HepG2 (cell line): ENCODE results near the gene ZCCHC3. TPM values are rescaled to one million over a fixed set of nuclear protein-coding genes. Genes with fewer than 3 reads are reported as not detected.

Experiments used
- CAMTA2 ChIP-seq: sonication (generic); formaldehyde crosslinking; IDR thresholded peaks from 2 replicates; pipeline ENCODE4 v1.4.0; 2020; ENCODE audit warnings: mild to moderate bottlenecking, missing genetic modification reagents, borderline replicate concordance
- EP300 ChIP-seq, 3 experiments: sonication (generic) in 1 of 3; formaldehyde crosslinking in 1 of 3; IDR thresholded peaks; 2 replicates each; pipeline versions ENCODE4 v1.5.1 to v1.6.1; 2011 to 2020; ENCODE audit warnings: low read depth in 2 of 3, low read length in 2 of 3, borderline replicate concordance in 1 of 3, improper control_type of control experiment in 1 of 3, mild to moderate bottlenecking in 1 of 3, missing genetic modification reagents in 1 of 3, moderate library complexity in 1 of 3
- ESRRA ChIP-seq: sonication (generic); formaldehyde crosslinking; IDR thresholded peaks from 2 replicates; pipeline ENCODE4 v1.5.1; 2020; ENCODE audit warnings: mild to moderate bottlenecking, low read depth, missing genetic modification reagents
- FOXC1 ChIP-seq: sonication (generic); formaldehyde crosslinking; IDR thresholded peaks from 2 replicates; pipeline ENCODE4 v1.8.0; 2022; ENCODE audit warnings: mild to moderate bottlenecking, missing genetic modification reagents, borderline replicate concordance
- GABPA ChIP-seq, 2 experiments: IDR thresholded peaks; 2 replicates each; pipeline ENCODE4 v1.6.1; 2011 to 2016; ENCODE audit warnings: low read depth in 2 of 2, low read length in 1 of 2, missing biosample characterization in 1 of 2, missing genetic modification characterization in 1 of 2
- GATAD2A ChIP-seq: IDR thresholded peaks from 2 replicates; pipeline ENCODE4 v1.6.1; 2016
- GRHL1 ChIP-seq: sonication (generic); formaldehyde crosslinking; conservative IDR thresholded peaks from 2 replicates; pipeline ENCODE4 v1.8.0; 2022; ENCODE audit warnings: missing genetic modification reagents
- KAT8 ChIP-seq: IDR thresholded peaks from 2 replicates; pipeline ENCODE4 v1.6.1; 2016; ENCODE audit warnings: missing genetic modification reagents, missing compliant biosample characterization
- POLR2G ChIP-seq: fragments of 200-400 bp; formaldehyde crosslinking; IDR thresholded peaks from 2 replicates; pipeline ENCODE4 v1.6.1; 2018; ENCODE audit warnings: mild to moderate bottlenecking, low read depth, low read length, moderate library complexity
- SMAD9 ChIP-seq: sonication (generic); formaldehyde crosslinking; IDR thresholded peaks from 2 replicates; pipeline ENCODE4 v1.5.1; 2020; ENCODE audit warnings: mild to moderate bottlenecking, missing genetic modification reagents
- SP5 ChIP-seq: IDR thresholded peaks from 2 replicates; pipeline ENCODE4 v1.6.1; 2016; ENCODE audit warnings: low read depth, borderline replicate concordance
- TFE3 ChIP-seq: IDR thresholded peaks from 2 replicates; pipeline ENCODE4 v1.6.1; 2016
- TMF1 ChIP-seq: sonication (generic); formaldehyde crosslinking; IDR thresholded peaks from 2 replicates; pipeline ENCODE4 v1.8.1; 2022; ENCODE audit warnings: low read depth, missing genetic modification reagents
- ZBTB43 ChIP-seq: sonication (generic); formaldehyde crosslinking; conservative IDR thresholded peaks from 2 replicates; pipeline ENCODE4 v1.4.0; 2020; ENCODE audit warnings: missing genetic modification reagents
- ZNF619 ChIP-seq: sonication (generic); formaldehyde crosslinking; IDR thresholded peaks from 2 replicates; pipeline ENCODE4 v1.4.0; 2020; ENCODE audit warnings: mild to moderate bottlenecking, missing genetic modification reagents
- ZNF747 ChIP-seq: sonication (generic); formaldehyde crosslinking; IDR thresholded peaks from 2 replicates; pipeline ENCODE4 v1.8.1; 2023; ENCODE audit warnings: missing genetic modification reagents, mild to moderate bottlenecking, borderline replicate concordance
- polyA plus RNA-seq, 8 experiments: library from polyadenylated mRNA; depleted of rRNA in 3 of 8; stranded (reverse) in 7 of 8; unstranded in 1 of 8; fragments of >200 nt; fragmentation: Illumina TruSeq in 4 of 8; extraction: Trizol in 4 of 8; gene quantifications; 2 replicates each; pipeline versions ENCODE4 v1.2.1 to v1.2.3, GENCODE V29; 2011 to 2016; ENCODE audit warnings: low read depth in 4 of 8, missing spikeins in 1 of 8, mixed read lengths in 1 of 8; ENCODE audit not compliant: insufficient read depth in 1 of 8
- total RNA-seq, 5 experiments: library from RNA; depleted of rRNA; stranded (reverse); fragments of >200 nt; fragmentation: Illumina TruSeq; extraction: Trizol; gene quantifications; 2 replicates each; pipeline ENCODE4 v1.2.3, GENCODE V29; 2016; ENCODE audit warnings: low read depth in 1 of 5
- TF ChIP-seq, protein P1 (sequence below): sonication (generic); formaldehyde crosslinking; IDR thresholded peaks from 2 replicates; pipeline ENCODE4 v1.5.0; 2020; ENCODE audit warnings: mild to moderate bottlenecking, missing genetic modification reagents
- TF ChIP-seq, protein P2 (sequence below): sonication (generic); formaldehyde crosslinking; conservative IDR thresholded peaks from 2 replicates; pipeline ENCODE4 v1.8.0; 2022; ENCODE audit warnings: mild to moderate bottlenecking, moderate library complexity, missing genetic modification reagents

ZCCHC3 gene
- total and polyA plus RNA-seq, 2 of the 13 experiments (the other 11 are each of a cell fraction or from before 2014, with no cell fraction given), result 46.6 to 63.0 TPM

DNA sequence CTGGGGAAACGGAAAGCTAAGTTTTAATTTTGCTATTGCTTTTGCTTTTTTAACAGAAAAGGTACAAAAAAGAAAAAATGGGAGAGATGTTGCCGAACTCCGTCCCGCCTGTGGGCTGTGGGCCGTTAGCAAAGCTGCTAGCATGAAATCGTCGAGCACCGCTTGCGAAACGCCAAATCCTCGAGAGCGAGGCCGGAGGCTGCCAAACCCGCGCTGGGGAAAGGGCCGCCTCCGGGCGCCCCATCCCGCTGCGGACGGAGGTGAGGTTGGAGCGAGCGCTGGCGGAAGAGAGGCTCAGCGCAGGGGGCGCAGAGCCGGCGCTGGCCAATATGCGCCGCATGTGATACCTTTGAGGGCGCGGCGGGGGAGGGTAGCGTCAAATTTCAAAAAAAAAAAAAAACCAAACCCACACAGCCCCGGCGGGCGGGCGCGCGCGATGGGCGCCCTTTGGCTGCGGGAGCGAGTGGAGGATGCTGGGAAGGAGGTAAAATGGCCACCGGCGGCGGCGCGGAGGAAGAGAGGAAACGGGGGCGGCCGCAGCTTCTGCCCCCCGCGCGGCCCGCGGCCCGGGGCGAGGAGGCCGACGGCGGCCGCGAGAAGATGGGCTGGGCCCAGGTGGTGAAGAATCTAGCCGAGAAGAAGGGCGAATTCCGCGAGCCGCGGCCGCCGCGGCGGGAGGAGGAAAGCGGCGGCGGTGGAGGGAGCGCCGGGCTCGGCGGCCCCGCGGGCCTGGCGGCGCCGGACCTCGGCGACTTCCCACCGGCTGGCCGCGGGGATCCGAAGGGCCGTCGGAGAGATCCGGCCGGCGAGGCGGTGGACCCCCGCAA, at the start of gene ZCCHC3 (continued):
- TF ChIP-seq GATAD2A (CRISPR knock-in tag) (peak; percentile 93), GRHL1 (CRISPR knock-in tag) (no peak), ZNF747 (CRISPR knock-in tag) (peak; percentile 100), FOXC1 (peak; percentile 97; the same call in 1 of the 2 replicates), ESRRA (CRISPR knock-in tag) (peak; percentile 77), SP5 (CRISPR knock-in tag) (peak; percentile 82), TFE3 (CRISPR knock-in tag) (peak; percentile 98), SMAD9 (CRISPR knock-in tag) (peak; percentile 84; the same call in 1 of the 2 replicates), KAT8 (CRISPR knock-in tag) (peak; percentile 96), ZNF619 (CRISPR knock-in tag) (peak; percentile 97), EP300 (IDR thresholded peaks at IDR 0.05; ENCODE audit: low read depth in 2 of 2, low read length in 2 of 2) (peak; percentile 75 to 92), EP300 (CRISPR knock-in tag; IDR thresholded peaks at IDR 0.05; ENCODE audit: borderline replicate concordance) (peak; percentile 85), TMF1 (CRISPR knock-in tag) (peak; percentile 95), CAMTA2 (CRISPR knock-in tag) (peak; percentile 88; the same call in 1 of the 2 replicates), ZBTB43 (CRISPR knock-in tag) (peak; percentile 96), POLR2G (peak; percentile 98), GABPA (IDR thresholded peaks at IDR 0.05; ENCODE audit: low read depth, low read length) (peak; percentile 31), GABPA (CRISPR knock-in tag; IDR thresholded peaks at IDR 0.05; ENCODE audit: low read depth) (peak; percentile 77)
- TF ChIP-seq, protein P1, sequence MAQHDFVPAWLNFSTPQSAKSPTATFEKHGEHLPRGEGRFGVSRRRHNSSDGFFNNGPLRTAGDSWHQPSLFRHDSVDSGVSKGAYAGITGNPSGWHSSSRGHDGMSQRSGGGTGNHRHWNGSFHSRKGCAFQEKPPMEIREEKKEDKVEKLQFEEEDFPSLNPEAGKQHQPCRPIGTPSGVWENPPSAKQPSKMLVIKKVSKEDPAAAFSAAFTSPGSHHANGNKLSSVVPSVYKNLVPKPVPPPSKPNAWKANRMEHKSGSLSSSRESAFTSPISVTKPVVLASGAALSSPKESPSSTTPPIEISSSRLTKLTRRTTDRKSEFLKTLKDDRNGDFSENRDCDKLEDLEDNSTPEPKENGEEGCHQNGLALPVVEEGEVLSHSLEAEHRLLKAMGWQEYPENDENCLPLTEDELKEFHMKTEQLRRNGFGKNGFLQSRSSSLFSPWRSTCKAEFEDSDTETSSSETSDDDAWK (CRISPR knock-in tag), result no peak
- TF ChIP-seq, protein P2, sequence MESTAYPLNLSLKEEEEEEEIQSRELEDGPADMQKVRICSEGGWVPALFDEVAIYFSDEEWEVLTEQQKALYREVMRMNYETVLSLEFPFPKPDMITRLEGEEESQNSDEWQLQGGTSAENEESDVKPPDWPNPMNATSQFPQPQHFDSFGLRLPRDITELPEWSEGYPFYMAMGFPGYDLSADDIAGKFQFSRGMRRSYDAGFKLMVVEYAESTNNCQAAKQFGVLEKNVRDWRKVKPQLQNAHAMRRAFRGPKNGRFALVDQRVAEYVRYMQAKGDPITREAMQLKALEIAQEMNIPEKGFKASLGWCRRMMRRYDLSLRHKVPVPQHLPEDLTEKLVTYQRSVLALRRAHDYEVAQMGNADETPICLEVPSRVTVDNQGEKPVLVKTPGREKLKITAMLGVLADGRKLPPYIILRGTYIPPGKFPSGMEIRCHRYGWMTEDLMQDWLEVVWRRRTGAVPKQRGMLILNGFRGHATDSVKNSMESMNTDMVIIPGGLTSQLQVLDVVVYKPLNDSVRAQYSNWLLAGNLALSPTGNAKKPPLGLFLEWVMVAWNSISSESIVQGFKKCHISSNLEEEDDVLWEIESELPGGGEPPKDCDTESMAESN (CRISPR knock-in tag), result peak; percentile 95
